Fibroblast of lung (primary cell): ENCODE data around the gene WWC1. TPM values are rescaled to one million over a fixed set of nuclear protein-coding genes. Genes with fewer than 3 reads are reported as not detected.

Experiments
- DNase-seq, 2 donors: peaks; one replicate each; pipeline versions ENCODE4 v3.0.0 to v3.0.0-alpha.2; 2010; ENCODE audit warnings: low read depth in 2 of 2
- H2AFZ ChIP-seq: 2 replicates; pipeline ENCODE4 v1.5.1; 2012; ENCODE audit warnings: low read length, control low read depth, inconsistent platforms
- H3K27ac ChIP-seq: 2 replicates; pipeline ENCODE4 v1.5.1; 2011; ENCODE audit warnings: low read length, control low read depth; ENCODE audit not compliant: insufficient read depth
- H3K27me3 ChIP-seq: 2 replicates; pipeline ENCODE4 v1.5.1; 2011; ENCODE audit warnings: mild to moderate bottlenecking, low read length; ENCODE audit not compliant: control insufficient read depth, insufficient read depth
- H3K36me3 ChIP-seq: 2 replicates; pipeline ENCODE4 v1.5.1; 2011; ENCODE audit warnings: low read length; ENCODE audit not compliant: control insufficient read depth, insufficient read depth
- H3K4me1 ChIP-seq: 2 replicates; pipeline ENCODE4 v1.5.1; 2011; ENCODE audit warnings: low read length; ENCODE audit not compliant: control insufficient read depth, insufficient read depth; ENCODE audit errors: extremely low read depth
- H3K4me2 ChIP-seq: 2 replicates; pipeline ENCODE4 v1.5.1; 2011; ENCODE audit warnings: low read length, control low read depth; ENCODE audit not compliant: insufficient read depth; ENCODE audit errors: extremely low read depth
- H3K4me3 ChIP-seq, 4 experiments: fragments of 200-600 bp in 1 of 4; sonication (generic) in 1 of 4; replicated peaks in 1 of 4; 2 replicates each; pipeline ENCODE4 v1.5.1; 2011 to 2016; ENCODE audit warnings: low read length in 4 of 4, low read depth in 3 of 4, mild to moderate bottlenecking in 3 of 4, control low read depth in 2 of 4, inconsistent platforms in 1 of 4, mixed read lengths in 1 of 4; ENCODE audit not compliant: insufficient read depth in 1 of 4; ENCODE audit errors: control extremely low read depth in 1 of 4
- H3K79me2 ChIP-seq: 2 replicates; pipeline ENCODE4 v1.5.1; 2012; ENCODE audit warnings: mild to moderate bottlenecking, low read length, inconsistent platforms; ENCODE audit not compliant: control insufficient read depth, insufficient read depth
- H3K9ac ChIP-seq: 2 replicates; pipeline ENCODE4 v1.5.1; 2011; ENCODE audit warnings: mild to moderate bottlenecking, low read length, control low read depth; ENCODE audit not compliant: insufficient read depth
- H3K9me3 ChIP-seq: 2 replicates; pipeline ENCODE4 v1.5.1; 2012; ENCODE audit warnings: low read depth, low read length; ENCODE audit not compliant: control insufficient read depth, insufficient read depth
- H4K20me1 ChIP-seq: 2 replicates; pipeline ENCODE4 v1.5.1; 2011; ENCODE audit warnings: low read length; ENCODE audit not compliant: control insufficient read depth, insufficient read depth; ENCODE audit errors: extremely low read depth
- CTCF ChIP-seq, 2 donors: IDR thresholded peaks in 1 of 2; conservative IDR thresholded peaks in 1 of 2; 1 replicate in 1 of 2; 2 replicates in 1 of 2; pipeline ENCODE4 v1.5.1; 2011 to 2012; ENCODE audit warnings: low read length in 2 of 2, control low read depth in 1 of 2, inconsistent platforms in 1 of 2, low read depth in 1 of 2, mild to moderate bottlenecking in 1 of 2
- EZH2 ChIP-seq: IDR thresholded peaks from 2 replicates; pipeline ENCODE4 v1.5.1; 2012; ENCODE audit warnings: low read length, control low read depth, mild to moderate bottlenecking; ENCODE audit errors: missing control alignments
- polyA plus RNA-seq, 2 donors: library from polyadenylated mRNA; depleted of rRNA in 1 of 2; stranded (reverse) in 1 of 2; unstranded in 1 of 2; fragments of >200 nt; gene quantifications; 2 replicates each; pipeline ENCODE4 v1.2.1, GENCODE V29; 2011 to 2012; ENCODE audit warnings: missing spikeins in 1 of 2
- total RNA-seq: library from RNA; depleted of rRNA; stranded (reverse); fragments of >200 nt; gene quantifications from 2 replicates; pipeline ENCODE4 v1.2.1, GENCODE V29; 2014

Gene WWC1
- total and polyA plus RNA-seq, 2 donors (not counting 1 experiment from before 2014, with no cell fraction given), result 2.5 to 3.2 TPM

DNA sequence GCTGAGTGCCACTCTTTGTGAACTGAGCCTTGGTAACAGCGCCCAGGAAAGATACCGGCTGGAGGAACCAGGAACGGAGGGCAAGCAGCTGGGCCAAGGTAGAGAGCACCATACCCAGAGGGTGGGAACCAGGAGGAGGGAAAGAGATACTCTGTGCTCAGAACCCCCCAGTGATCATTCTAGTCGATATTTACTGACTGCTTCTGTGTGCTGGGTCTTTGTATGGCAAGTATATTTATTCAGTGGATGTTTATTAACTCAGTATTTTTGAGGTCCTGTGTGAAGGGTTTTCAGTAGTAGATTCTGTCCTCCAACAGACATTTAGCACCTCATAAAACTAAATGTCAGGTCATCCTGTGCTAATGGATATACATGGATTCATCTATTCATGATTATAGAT, 132.5 kb downstream of the WWC1 start:
- Histone ChIP-seq H3K9me3 (no peaks in the 10 kb centered on the region), H3K9ac (no peak overlapping the region), H3K79me2 (no peaks in the 10 kb centered on the region), H3K4me1 (peaks cover 3% of the 10 kb centered on the region), H3K27ac (no peak overlapping the region), H3K4me2 (no peak overlapping the region), H4K20me1 (no peaks in the 10 kb centered on the region), H3K4me3 (no peak overlapping the region), H2AFZ (no peak overlapping the region), H3K36me3 (no peaks in the 10 kb centered on the region), H3K27me3 (no peaks in the 10 kb centered on the region)
- TF ChIP-seq EZH2 (no peak), CTCF (conservative IDR thresholded peaks at IDR 0.05 in 1 of 2, IDR thresholded peaks at IDR 0.05 in 1 of 2; ENCODE audit: low read depth in 1 of 2, low read length in 2 of 2) (no peak)
- no peak for DNase-seq

DNA sequence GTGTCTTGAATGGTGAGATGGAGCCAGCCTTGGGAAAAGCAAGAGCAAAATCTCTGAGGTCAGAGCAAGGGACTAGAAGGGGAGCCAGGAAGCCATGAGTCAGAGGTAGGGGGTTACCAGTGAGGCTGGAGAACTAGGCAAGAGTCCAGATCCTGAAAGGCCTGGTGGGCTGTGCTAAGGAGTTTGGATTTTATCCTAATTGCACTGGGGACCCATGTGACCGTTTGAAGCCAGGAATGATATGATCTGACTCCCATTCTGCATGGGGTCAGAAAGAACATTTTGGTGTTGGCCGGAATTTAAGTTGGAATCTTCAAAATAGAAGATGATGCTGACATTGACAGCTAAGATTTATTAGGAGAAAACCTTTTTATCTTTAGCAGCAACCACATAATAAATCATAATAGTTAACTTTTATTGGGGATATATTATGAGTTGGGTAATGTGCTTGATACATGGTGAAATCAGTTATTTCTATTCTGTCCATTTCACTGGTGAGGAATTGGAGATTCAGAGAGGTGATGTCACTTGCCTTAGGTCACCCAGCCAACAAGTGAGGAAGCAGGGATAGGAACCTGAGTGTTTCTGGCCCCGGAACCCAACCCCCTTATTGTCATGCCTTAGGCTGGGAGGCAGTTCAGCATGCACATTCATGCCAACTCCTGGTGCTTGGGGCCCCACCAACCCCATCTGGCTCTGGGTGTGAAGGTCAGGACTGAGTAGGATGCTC, 133.3 kb downstream of the WWC1 start:
- Histone ChIP-seq H3K27me3 (no peaks in the 10 kb centered on the region), H2AFZ (no peak overlapping the region), H3K36me3 (no peaks in the 10 kb centered on the region), H3K4me2 (no peak overlapping the region), H3K79me2 (no peaks in the 10 kb centered on the region), H4K20me1 (no peaks in the 10 kb centered on the region), H3K27ac (no peak overlapping the region), H3K9me3 (no peaks in the 10 kb centered on the region), H3K4me1 (peaks cover 3% of the 10 kb centered on the region), H3K4me3 (no peak overlapping the region), H3K9ac (no peak overlapping the region)
- TF ChIP-seq EZH2 (no peak), CTCF (conservative IDR thresholded peaks at IDR 0.05 in 1 of 2, IDR thresholded peaks at IDR 0.05 in 1 of 2; ENCODE audit: low read depth in 1 of 2, low read length in 2 of 2) (no peak)
- DNase-seq, result peak; percentile 71 to 75

DNA sequence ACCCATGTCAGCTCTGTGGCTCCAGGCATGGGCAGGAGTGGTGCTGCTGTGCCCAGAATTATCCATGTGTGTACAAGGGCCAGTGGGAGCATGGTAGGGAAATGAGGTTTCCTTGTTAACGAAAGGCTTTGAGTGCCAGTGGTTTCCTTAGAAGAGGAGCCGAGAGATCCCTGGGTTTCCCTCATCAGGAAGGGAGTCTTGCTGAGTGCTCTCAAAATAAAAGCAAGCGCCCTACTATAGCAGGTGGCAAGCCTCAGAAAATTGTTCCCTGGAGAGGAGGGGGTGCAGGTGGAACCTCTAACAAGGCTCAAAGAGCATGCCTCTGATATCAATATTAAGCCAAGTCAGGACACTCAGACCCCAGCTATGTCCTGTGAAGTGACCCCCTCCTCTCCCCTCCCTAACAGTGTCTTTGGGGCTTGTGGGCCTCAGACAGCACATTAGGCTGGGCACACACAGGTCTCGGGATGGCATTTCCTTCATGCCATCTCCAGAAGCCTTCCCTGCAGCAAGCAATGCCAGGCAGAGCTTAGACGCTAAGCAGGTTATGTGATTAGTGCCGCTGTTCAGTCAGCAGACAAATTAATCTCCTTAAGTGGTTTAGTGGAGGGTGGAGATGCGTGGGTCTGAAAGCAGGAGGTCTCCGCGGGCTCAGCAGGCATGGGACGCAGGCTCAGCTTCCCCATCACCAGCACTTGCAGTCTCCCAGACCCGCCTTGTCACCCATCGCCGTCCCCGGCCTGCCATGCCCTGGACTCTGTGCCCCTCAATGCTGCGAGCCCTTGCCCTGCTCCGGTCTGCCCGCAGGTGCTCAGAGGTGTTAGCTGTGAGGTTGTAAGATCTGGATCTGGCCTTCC, 134.8 kb downstream of the WWC1 start:
- no peak overlapping the region for H3K4me2 ChIP-seq
- no peak overlapping the region for H3K9ac ChIP-seq
- peaks cover 3% of the 10 kb centered on the region for H3K4me1 ChIP-seq
- H3K27ac ChIP-seq, result no peak overlapping the region
- no peaks in the 10 kb centered on the region for H3K79me2 ChIP-seq
- no peaks in the 10 kb centered on the region for H3K27me3 ChIP-seq
- no peaks in the 10 kb centered on the region for H3K36me3 ChIP-seq
- no peak overlapping the region for H2AFZ ChIP-seq
- H3K4me3 ChIP-seq, result no peak overlapping the region
- TF ChIP-seq CTCF (conservative IDR thresholded peaks at IDR 0.05 in 1 of 2, IDR thresholded peaks at IDR 0.05 in 1 of 2; ENCODE audit: low read depth in 1 of 2, low read length in 2 of 2), result no peak
- TF ChIP-seq EZH2, result no peak
- DNase-seq, result no peak
- no peaks in the 10 kb centered on the region for H4K20me1 ChIP-seq
- no peaks in the 10 kb centered on the region for H3K9me3 ChIP-seq
